ENCODE data around the gene CNPY4.

DNA sequence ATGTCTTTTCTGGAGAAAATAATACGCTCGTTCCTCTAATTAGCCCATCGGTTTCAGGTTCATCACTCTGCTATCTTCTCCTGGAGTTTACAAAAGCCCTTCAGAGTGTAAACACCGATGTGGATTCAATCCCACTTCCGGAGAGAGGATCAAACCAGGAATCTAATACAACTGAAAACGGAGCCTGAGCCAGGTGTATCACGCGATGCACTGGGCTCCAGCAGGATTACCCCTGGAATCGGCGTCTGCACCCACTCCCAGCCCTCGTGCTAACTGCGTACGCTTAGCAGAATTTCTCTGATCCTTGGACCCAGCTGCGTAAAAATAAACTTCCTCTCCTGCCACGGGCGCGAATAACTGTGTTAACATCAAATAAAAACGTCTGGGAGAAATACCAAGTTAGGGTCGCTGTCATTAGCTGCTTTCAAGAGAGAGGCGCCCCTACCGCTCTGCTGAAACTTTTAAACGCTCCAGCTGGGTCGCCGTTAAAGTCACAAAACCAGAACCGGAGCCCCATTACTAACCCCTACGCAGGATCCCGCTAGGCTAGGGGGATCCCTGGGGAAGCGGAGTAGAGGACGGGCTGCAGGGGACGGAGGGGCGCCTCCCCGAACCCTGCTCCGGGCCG lies 38.4 kb upstream of the CNPY4 start:
- TF ChIP-seq, protein P1, sequence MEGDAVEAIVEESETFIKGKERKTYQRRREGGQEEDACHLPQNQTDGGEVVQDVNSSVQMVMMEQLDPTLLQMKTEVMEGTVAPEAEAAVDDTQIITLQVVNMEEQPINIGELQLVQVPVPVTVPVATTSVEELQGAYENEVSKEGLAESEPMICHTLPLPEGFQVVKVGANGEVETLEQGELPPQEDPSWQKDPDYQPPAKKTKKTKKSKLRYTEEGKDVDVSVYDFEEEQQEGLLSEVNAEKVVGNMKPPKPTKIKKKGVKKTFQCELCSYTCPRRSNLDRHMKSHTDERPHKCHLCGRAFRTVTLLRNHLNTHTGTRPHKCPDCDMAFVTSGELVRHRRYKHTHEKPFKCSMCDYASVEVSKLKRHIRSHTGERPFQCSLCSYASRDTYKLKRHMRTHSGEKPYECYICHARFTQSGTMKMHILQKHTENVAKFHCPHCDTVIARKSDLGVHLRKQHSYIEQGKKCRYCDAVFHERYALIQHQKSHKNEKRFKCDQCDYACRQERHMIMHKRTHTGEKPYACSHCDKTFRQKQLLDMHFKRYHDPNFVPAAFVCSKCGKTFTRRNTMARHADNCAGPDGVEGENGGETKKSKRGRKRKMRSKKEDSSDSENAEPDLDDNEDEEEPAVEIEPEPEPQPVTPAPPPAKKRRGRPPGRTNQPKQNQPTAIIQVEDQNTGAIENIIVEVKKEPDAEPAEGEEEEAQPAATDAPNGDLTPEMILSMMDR (IDR thresholded peaks at IDR 0.05; ENCODE audit: extremely low read depth in 1 of 2, insufficient read depth in 1 of 2, low read depth in 1 of 2, low read length in 2 of 2) = no peak
- TF ChIP-seq POLR2A (IDR thresholded peaks at IDR 0.05; ENCODE audit: low read depth, low read length) = no peak
- TF ChIP-seq MAX (IDR thresholded peaks at IDR 0.05; ENCODE audit: insufficient read depth, insufficient read length) = no peak
- no peak for TF ChIP-seq POLR2AphosphoS5 (IDR thresholded peaks at IDR 0.05; ENCODE audit: insufficient read depth, low read depth, low read length)
